Measurements from ENCODE around the gene SNHG17. TPM values are rescaled to one million over a fixed set of nuclear protein-coding genes. Genes with fewer than 3 reads are reported as not detected.
A peak's percentile ranks its signal among the peaks of the same experiment; 100 is the strongest.

The SNHG17 gene
- total RNA-seq, 1 donor from 2014 or later, result 39.3 TPM

DNA sequence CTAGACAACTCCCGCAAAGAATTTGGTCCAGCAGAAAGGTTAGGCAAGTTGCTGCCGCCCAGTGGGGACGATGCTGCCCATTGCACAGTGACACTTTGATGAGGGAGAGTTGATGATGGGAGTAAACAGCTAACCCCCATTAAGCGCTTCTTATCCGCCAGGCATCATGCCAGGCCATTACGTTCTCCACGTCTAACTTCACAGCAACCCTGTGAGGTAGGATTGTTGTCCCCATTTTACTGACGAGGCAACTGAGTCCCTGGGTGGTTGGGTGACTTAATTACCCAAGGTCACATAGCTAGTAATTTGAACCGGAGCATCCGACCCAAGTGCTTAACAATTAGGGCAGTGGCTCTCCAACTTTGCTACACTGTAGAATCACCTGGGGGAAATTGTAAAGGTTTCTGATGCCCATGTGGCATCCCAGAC, 38.3 kb upstream of the SNHG17 start:
- H3K4me2 ChIP-seq (ENCODE audit: low read length), result peak overlapping the region; percentile 93
- no peak overlapping the region for H3K27ac Mint-ChIP-seq (ENCODE audit: unreplicated experiment)
- peak overlapping the region; percentile 90 for H3K9ac ChIP-seq (ENCODE audit: low read length)
- DNase-seq (ENCODE audit: low read depth), result peak; percentile 16
- H3K4me3 Mint-ChIP-seq (ENCODE audit: unreplicated experiment), result peak overlapping the region; percentile 93
- peaks cover 7% of the 10 kb centered on the region for H3K4me1 ChIP-seq (ENCODE audit: insufficient read depth, low read length)
- TF ChIP-seq EZH2 (IDR thresholded peaks at IDR 0.05; ENCODE audit: insufficient read depth, low read length), result no peak
- TF ChIP-seq, protein P1, sequence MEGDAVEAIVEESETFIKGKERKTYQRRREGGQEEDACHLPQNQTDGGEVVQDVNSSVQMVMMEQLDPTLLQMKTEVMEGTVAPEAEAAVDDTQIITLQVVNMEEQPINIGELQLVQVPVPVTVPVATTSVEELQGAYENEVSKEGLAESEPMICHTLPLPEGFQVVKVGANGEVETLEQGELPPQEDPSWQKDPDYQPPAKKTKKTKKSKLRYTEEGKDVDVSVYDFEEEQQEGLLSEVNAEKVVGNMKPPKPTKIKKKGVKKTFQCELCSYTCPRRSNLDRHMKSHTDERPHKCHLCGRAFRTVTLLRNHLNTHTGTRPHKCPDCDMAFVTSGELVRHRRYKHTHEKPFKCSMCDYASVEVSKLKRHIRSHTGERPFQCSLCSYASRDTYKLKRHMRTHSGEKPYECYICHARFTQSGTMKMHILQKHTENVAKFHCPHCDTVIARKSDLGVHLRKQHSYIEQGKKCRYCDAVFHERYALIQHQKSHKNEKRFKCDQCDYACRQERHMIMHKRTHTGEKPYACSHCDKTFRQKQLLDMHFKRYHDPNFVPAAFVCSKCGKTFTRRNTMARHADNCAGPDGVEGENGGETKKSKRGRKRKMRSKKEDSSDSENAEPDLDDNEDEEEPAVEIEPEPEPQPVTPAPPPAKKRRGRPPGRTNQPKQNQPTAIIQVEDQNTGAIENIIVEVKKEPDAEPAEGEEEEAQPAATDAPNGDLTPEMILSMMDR (IDR thresholded peaks at IDR 0.05; ENCODE audit: insufficient read depth, low read depth, low read length), result no peak
- no peaks in the 10 kb centered on the region for H3K36me3 Mint-ChIP-seq (ENCODE audit: low read depth, unreplicated experiment)
- peak overlapping the region; percentile 83 for H3K27ac ChIP-seq (ENCODE audit: low read depth, low read length)
- no peaks in the 10 kb centered on the region for H3K9me3 ChIP-seq (ENCODE audit: insufficient read depth, low read depth, low read length)
- no peak for FAIRE-seq
- peak overlapping the region; percentile 81 for H3K4me3 ChIP-seq (ENCODE audit: insufficient read depth, low read depth, low read length)
- peaks cover 2% of the 10 kb centered on the region for H3K9me3 Mint-ChIP-seq (ENCODE audit: unreplicated experiment)
- peaks cover 8% of the 10 kb centered on the region for H3K27me3 ChIP-seq (ENCODE audit: insufficient read depth, low read length)
- H2AFZ ChIP-seq (ENCODE audit: low read depth, low read length), result peak overlapping the region; percentile 79
- peaks cover 49% of the 10 kb centered on the region for H4K20me1 ChIP-seq (ENCODE audit: insufficient read depth, low read length)
- H3K27me3 Mint-ChIP-seq (ENCODE audit: low read depth, unreplicated experiment), result peaks cover 8% of the 10 kb centered on the region
- peaks cover 11% of the 10 kb centered on the region for H3K4me1 Mint-ChIP-seq (ENCODE audit: low read depth, unreplicated experiment)
- H3K36me3 ChIP-seq (ENCODE audit: insufficient read depth, low read length), result peaks cover 5% of the 10 kb centered on the region
- peaks cover 56% of the 10 kb centered on the region for H3K79me2 ChIP-seq (ENCODE audit: insufficient read depth, low read length)

DNA sequence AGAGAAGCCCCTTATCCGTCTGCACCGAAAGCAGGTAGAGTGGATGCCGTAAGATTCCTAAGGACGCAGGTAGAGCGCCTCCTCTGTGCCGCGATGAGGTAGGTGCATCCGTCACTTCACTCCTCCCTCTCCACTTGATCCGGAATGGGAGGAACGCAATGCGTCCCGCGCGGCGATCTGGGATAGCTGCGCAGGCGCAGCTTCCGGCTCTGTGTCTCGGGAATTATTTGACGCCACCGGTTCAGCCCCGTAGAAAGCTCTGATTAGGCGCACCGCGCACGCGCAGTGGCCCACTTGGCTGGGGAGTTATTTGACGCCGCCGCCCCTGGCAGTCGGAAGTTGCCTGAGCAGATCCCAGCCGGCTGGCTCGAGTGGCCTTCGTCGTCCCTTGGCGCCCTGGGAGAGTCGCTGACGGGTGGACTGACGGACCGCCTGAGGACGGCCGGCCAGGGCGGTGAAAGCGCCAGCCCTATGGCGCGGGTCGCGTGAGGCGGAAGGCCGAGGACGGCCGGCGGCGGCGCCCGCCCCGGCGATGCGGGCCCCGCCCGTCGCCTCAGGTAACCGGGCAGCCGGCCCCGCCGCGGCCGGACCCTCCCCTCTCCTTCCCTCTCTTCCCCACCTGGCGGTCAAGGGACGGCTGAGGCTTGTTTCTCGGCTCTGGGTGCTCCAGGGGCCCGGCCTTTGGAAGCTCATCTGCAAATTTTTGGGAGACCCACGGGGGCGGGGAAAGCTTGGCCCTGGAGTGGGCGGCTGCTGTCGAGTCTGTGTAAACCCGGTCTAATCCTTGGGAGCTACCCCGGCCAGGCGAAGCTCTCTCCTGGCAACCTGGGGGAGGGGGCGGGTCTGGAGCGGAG, 37.6 kb upstream of the SNHG17 start, which contains the start of gene RALGAPB:
RALGAPB (plus strand) TSS at position 331 of the 854 bp plus-strand sequence. CDS start 15,590 bp downstream, outside the sequence.
- DNase-seq (ENCODE audit: low read depth), result peak; percentile 89
- Histone ChIP-seq H3K27me3 (ENCODE audit: insufficient read depth, low read length) (peaks cover 8% of the 10 kb centered on the region), H3K9ac (ENCODE audit: low read length) (peak within 1 kb of the TSS; percentile 90), H3K79me2 (ENCODE audit: insufficient read depth, low read length) (peaks cover 51% of the 10 kb centered on the region), H3K36me3 (ENCODE audit: insufficient read depth, low read length) (peaks cover 5% of the 10 kb centered on the region), H3K9me3 (ENCODE audit: insufficient read depth, low read depth, low read length) (no peaks in the 10 kb centered on the region), H3K27ac (ENCODE audit: low read depth, low read length) (peak within 1 kb of the TSS; percentile 83), H4K20me1 (ENCODE audit: insufficient read depth, low read length) (peaks cover 44% of the 10 kb centered on the region), H2AFZ (ENCODE audit: low read depth, low read length) (peak within 1 kb of the TSS; percentile 98), H3K4me3 (ENCODE audit: insufficient read depth, low read depth, low read length) (peak within 1 kb of the TSS; percentile 81), H3K4me1 (ENCODE audit: insufficient read depth, low read length) (peaks cover 7% of the 10 kb centered on the region), H3K4me2 (ENCODE audit: low read length) (peak within 1 kb of the TSS; percentile 93)
- Mint-ChIP-seq H3K4me3 (ENCODE audit: unreplicated experiment) (peak within 1 kb of the TSS; percentile 93), H3K9me3 (ENCODE audit: unreplicated experiment) (peaks cover 2% of the 10 kb centered on the region), H3K4me1 (ENCODE audit: low read depth, unreplicated experiment) (peaks cover 11% of the 10 kb centered on the region), H3K36me3 (ENCODE audit: low read depth, unreplicated experiment) (no peaks in the 10 kb centered on the region), H3K27ac (ENCODE audit: unreplicated experiment) (peak within 1 kb of the TSS; percentile 86), H3K27me3 (ENCODE audit: low read depth, unreplicated experiment) (peaks cover 8% of the 10 kb centered on the region)
- TF ChIP-seq EZH2 (IDR thresholded peaks at IDR 0.05; ENCODE audit: insufficient read depth, low read length), result no peak
- TF ChIP-seq, protein P1 (IDR thresholded peaks at IDR 0.05; ENCODE audit: insufficient read depth, low read depth, low read length), result peak; percentile 23
- peak; percentile 62 for FAIRE-seq

All from astrocyte (in vitro differentiated cells and primary cell).